Stimulated activated CD8-positive, alpha-beta memory T cell treated with anti-CD3 and anti-CD28 coated beads, Interleukin-7, amount 100 ng/mL, for 24 hours (primary cell): ENCODE results near the gene RMND5A.
A peak's percentile ranks its signal among the peaks of the same experiment; 100 is the strongest.
"Not testable (repeated sequence)": the region's sequence is repeated elsewhere in the genome, so short reads cannot be mapped to it uniquely, and the experiment has no call there.

Experiments
- DNase-seq: peaks from one replicate; pipeline ENCODE4 v3.0.0-alpha.2; 2020; ENCODE audit warnings: low read depth

Gene RMND5A

GRCh38 chr2:86719637-86720539, at the start of gene RMND5A:
Gene RMND5A, plus strand, starts transcription at chr2:86720291. Its CDS starts 377 bp downstream, at chr2:86720668.
- DNase-seq = peak; percentile 80

GRCh38 chr2:86671337-86671981, 48.6 kb upstream of the RMND5A start:
- DNase-seq = no peak

- DNase-seq = no peak
These were observed 48.0 kb upstream of the RMND5A start for GRCh38 chr2:86672027-86672545.

- DNase-seq = no peak
These were observed 47.1 kb upstream of the RMND5A start for GRCh38 chr2:86673011-86673410.

- no peak for DNase-seq
These were observed 46.0 kb upstream of the RMND5A start for GRCh38 chr2:86673986-86674670.

- no peak for DNase-seq
These were observed 45.0 kb upstream of the RMND5A start for GRCh38 chr2:86675104-86675503.

GRCh38 chr2:86675511-86676015, 44.5 kb upstream of the RMND5A start:
- no peak for DNase-seq

- DNase-seq = no peak
These were observed 42.3 kb upstream of the RMND5A start for GRCh38 chr2:86677816-86678215.

- no peak for DNase-seq
These were observed 41.1 kb upstream of the RMND5A start for GRCh38 chr2:86679036-86679435.

GRCh38 chr2:86685351-86685750, 34.7 kb upstream of the RMND5A start:
- no peak for DNase-seq

- no peak for DNase-seq
These were observed 33.6 kb upstream of the RMND5A start for GRCh38 chr2:86686460-86686859.

- DNase-seq = no peak
These were observed 33.2 kb upstream of the RMND5A start for GRCh38 chr2:86686905-86687304.

GRCh38 chr2:86695053-86695691, 24.9 kb upstream of the RMND5A start:
- DNase-seq = no peak

GRCh38 chr2:86697551-86698104, 22.5 kb upstream of the RMND5A start:
- DNase-seq = no peak

GRCh38 chr2:86700690-86701089, 19.4 kb upstream of the RMND5A start:
- DNase-seq = no peak

- no peak for DNase-seq
These were observed 16.3 kb upstream of the RMND5A start for GRCh38 chr2:86703704-86704361.

- no peak for DNase-seq
These were observed 15.6 kb upstream of the RMND5A start for GRCh38 chr2:86704459-86704971.

- DNase-seq = no peak
These were observed 13.9 kb upstream of the RMND5A start for GRCh38 chr2:86706220-86706619.

- DNase-seq = no peak
These were observed 13.2 kb upstream of the RMND5A start for GRCh38 chr2:86706935-86707334.

- DNase-seq = not testable (repeated sequence)
These were observed 12.0 kb upstream of the RMND5A start for GRCh38 chr2:86708126-86708525.
